HG03521 (cell line): ENCODE data around the gene KMO.

ENCODE experiments used
- ATAC-seq: cut with Tn5 transposase; IDR thresholded peaks from one replicate; pipeline ENCODE4 v1.9.1; 2021; ENCODE audit warnings: mild to moderate bottlenecking, moderate library complexity; ENCODE audit not compliant: unreplicated experiment

Gene KMO

GRCh38 chr1:241536304-241536703, 4.1 kb downstream of the KMO start:
- no peak for ATAC-seq

GRCh38 chr1:241536969-241537368, 4.8 kb downstream of the KMO start:
- ATAC-seq = no peak

GRCh38 chr1:241542199-241542907, 10.2 kb downstream of the KMO start:
- no peak for ATAC-seq

DNA sequence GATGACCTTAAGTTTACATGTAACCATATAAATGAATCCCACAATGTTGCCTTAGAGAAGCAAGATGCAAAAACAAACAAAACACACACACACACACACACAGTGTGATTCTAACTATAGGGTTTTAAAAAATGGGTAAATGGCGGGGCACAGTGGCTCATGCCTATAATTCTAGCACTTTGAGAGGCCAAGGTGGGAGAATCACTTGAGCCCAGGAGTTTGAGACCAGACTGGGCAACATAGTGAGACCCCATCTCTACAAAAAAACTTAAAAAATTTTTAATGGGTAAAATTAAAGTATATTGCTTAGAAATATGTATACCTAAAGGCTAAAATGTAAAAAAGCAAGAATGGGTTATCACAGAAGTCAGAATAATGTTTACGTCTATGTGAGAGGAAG, 15.8 kb downstream of the KMO start:
- ATAC-seq = no peak

DNA sequence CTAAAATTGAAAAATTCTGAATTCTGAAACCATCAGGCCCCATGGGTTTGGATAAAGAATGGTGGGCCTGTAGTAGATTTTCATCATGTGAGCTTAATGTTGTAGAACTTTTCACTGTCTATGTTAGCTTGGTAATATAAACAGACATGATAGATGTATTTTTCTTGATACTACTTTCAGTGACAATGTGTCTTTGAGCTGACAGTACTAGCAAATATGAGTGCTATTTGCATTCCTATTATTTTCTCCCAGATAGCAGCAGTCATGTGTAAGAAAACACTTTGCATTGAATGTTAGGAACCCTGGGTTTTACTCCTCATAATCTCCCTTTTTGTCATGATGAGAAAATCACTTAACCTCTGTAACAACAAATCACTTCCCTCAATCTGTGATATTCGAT, 18.1 kb downstream of the KMO start:
- no peak for ATAC-seq

DNA sequence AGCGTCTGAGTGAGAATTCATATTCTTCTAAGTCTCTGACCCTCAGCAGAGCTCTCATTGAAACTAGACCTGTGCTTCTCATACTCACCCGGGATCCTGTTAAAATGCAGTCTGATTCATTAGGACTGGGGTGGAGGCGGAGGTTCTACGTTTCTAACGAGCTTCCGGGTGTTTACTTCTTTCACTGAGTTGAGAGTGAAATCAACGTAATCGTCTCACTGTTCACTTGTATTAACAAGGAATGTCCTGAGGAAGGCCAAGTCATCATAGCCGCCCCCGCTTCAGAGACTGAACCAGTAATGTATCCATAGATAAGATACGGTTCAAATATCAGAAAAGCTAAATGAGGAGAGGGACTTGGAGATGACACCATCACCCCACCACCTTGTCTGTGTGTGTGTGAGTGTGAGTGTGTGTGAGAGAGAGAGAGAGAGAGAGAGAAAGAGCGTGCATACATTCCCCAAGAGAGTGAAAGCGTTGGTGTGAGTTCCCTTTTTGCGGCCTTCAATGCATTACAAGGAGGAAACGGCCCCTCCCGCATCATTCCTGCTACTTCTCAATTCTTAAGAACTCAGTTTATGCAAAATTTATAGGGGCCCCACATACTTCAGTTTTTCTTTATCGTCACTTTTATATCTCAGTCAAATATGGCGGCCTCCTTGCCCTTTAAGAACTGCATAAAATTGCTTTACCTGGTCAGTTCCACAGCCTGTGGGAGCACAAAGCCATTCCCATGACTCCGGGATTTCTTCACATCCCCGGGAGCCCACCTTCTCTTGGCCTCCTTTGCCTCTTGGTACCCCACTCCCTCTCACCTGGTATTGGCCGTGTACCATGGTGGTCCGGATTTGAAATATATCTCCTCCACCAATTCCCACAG, 19.8 kb downstream of the KMO start:
- ATAC-seq = peak; percentile 79

DNA sequence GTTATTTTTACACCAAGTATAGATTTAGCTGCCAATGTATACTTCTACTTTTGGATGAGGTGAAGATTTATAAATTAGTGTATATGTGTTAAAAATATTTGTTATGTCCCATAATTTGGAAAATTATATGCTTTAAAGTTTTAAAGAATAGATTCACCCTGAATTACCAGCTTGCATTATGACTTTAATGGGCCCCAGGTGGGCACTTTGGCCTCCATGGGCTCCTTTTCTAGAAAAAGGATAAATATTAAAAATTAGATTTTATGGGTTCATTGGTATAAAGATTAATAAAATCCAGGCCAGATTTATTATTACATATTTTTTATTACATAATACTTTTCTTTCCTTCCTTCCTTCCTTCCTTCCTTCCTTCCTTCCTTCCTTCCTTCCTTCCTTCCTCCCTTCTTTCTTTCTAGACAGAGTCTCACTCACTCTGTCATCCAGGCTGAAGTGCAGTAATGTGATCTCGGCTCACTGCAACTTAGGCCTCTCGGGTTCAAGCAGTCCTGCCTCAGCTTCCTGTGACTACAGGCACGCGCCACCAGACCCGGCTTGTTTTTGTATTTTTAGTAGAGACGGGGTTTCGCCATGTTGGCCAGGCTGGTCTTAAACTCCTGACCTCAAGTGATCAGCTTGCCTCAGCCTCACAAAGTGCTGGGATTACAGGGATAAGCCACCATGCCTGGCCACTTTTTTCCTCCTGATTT, 21.9 kb downstream of the KMO start:
- no peak for ATAC-seq

DNA sequence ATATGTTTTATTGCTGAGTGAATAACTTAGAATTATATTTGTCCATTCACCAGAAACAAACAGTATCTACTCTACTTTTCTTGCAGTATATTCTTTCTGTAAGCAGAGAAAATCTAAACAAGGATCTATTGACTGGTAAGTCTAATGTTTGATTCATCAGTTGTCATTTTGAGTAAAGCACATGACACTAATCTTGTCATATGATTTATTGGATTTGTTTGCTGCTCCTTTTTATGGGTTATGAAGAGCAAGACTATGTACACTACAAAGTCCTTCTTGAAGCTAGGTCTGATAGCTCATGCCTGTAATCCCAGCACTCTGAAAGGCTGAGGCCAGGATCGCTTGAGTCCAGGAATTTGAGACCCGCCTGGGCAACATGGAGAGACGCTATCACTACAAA, 23.3 kb downstream of the KMO start:
- ATAC-seq = no peak

GRCh38 chr1:241557031-241557430, 24.9 kb downstream of the KMO start:
- no peak for ATAC-seq

DNA sequence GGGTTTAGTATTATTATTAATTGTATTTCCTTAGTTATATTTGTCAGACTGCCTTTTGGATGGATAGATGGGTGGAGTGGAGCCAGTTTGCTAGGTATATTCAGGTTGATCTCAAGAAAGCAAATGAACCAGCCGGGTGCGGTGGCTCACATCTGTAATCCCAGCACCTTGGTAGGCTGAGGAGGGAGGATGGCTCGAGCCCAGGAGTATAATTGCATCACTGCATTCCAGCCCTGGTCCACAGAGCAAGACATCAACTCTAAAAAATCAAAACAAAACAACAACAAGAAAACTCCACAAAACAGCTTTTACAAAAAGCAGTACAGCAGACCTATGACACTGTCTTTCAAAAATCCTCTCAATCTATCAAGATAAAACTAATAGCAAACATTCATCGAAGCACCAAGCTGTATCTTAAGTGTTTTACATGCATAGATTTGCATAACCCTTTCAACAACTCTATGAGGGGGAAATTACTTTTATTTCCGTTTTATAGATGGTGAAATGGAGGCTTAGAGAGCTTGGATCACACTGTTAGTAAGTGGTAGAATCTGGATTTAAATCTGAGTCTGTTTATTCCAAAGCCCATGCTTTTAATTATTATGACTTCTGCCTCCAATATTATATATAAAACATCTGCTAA, 25.5 kb downstream of the KMO start:
- ATAC-seq = no peak

DNA sequence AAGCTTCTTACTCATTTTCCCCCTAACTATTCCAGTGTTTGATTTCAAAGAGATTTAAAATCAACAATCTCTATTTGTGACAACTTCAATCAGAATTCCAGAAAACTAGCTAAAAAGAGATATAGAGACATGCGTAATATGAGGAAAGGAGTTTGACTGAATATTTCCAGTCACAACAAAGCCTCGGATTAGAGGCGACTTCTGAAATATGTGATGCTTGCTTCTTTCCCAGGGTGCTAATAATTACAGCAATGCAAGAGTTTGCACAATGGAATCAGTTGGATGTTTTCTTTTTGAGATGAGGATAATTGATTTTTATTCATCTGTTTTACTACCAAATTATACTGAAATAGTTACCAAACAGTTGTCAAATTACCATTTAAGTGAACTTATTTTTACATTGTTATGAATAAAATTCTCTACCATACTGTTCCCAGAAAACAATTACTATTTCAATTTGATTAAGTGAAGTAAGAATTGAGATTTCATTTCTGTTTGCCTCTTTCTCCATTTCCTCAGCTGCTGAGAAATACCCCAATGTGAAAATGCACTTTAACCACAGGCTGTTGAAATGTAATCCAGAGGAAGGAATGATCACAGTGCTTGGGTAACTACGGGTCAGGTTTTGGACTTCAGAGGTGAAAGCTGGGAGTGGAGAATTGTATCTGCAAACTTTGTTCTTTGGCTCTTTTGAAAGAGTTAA, 28.1 kb downstream of the KMO start:
- no peak for ATAC-seq

DNA sequence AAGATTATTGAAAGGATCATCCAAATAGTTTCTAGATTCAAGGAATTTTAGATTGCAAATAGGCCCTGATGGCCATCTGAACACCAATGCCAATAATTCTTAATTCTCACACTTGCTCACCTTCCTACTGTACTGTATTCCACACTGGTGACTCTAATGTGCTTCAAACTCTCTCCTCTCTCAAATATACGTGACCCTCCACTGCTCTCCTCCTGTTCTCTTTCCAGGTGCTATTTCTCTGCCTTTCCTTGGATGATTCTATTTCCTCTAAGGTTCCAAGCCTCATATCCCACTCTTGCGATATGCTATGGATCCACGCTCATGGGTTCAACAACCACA, 28.6 kb downstream of the KMO start:
- no peak for ATAC-seq

GRCh38 chr1:241569848-241570247, 37.7 kb downstream of the KMO start:
- ATAC-seq = no peak

DNA sequence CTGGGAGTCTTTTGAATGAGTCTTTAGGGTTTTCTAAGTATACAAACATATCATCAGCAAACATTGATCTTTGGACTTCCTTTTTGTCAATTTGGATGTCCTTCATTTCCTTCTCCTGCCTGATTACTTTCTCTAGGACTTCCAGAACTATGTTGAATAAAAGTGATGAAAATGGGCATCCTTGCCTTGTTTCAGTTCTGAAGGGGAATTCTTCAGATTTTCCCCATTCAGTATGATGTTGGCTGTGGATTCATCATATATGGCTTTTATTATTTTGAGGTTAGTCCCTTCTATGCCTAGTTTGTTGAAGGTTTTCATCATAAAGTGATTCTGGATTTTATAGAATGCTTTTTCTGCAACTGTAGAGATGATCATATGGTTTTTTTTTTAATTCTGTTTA, 42.0 kb downstream of the KMO start:
- ATAC-seq = no peak

GRCh38 chr1:241579434-241579833, 47.3 kb downstream of the KMO start:
- ATAC-seq = no peak

DNA sequence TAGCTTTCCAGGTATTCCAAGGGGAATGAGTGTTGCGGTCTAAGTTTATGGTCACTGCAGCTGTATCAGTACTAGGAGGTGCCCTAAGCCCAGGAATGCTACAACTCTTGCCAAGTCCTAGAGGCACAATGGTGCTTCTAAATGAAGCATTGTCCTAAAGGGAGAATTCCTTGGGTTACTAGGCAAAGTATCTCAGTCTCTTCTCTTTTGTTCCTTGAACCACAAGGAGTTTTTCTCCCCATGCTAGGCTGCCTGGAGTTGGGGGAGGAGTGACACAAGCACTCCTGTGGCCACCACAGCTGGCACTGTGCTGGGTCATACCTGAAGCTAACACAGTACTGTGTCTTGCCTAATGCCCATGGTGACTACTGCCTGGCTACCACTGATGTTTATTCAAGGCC, 50.7 kb downstream of the KMO start:
- no peak for ATAC-seq

- ATAC-seq = no peak
Observed at GRCh38 chr1:241586905-241587512, 54.8 kb downstream of the KMO start.

DNA sequence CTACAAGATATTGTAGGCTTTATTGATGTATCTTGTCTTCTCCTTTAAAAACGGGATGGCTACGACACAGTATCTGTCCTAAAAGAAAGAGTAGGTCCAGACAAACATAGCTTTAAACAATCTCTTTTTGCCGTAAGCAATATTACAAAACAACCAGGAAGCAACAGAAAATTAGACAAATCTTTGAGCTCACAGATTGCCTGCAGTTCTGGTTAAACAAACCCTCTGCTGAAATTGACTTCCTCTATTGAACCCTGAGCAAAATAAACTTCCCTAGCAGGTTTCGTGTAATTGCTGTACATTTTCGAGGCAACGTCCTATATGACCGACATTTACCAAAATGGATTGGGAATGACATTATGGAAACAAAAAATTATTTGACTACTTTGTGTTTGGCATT, 57.3 kb downstream of the KMO start:
- ATAC-seq = no peak

- ATAC-seq = no peak
Observed at GRCh38 chr1:241590719-241591118, 58.5 kb downstream of the KMO start.

DNA sequence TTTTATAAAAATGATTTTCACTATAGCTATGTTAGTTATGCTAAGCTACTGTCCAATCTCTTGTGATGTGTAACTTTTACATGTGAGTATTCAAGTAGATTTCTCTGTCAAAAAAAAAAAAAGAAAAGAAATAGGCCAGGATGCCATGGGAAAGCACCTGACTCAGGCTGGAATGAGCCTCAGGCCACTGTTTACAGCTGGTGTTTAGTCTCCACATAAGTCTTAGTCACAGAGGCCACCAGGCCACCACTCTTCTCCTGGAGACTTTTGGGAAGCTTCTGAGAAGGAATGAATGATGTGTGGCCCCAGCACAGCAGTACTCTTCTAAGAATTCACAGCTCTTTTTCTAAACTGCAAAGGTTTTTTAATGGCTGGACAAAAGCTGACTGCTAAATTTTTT, 59.1 kb downstream of the KMO start:
- no peak for ATAC-seq
